WI38 (cell line): ENCODE data around the gene TMCC2.

Experiments used
- H3K4me3 ChIP-seq: 2 replicates; pipeline ENCODE4 v1.5.1; 2011; ENCODE audit warnings: low read depth, mild to moderate bottlenecking, control low read depth, low read length
- CTCF ChIP-seq: IDR thresholded peaks from 2 replicates; pipeline ENCODE4 v1.5.1; 2012; ENCODE audit warnings: low read depth, mild to moderate bottlenecking, control low read depth, low read length

Gene TMCC2

GRCh38 chr1:205216588-205216987 lies 11.2 kb upstream of the TMCC2 start:
- no peak for TF ChIP-seq CTCF

GRCh38 chr1:205217418-205217817 lies 10.3 kb upstream of the TMCC2 start:
- TF ChIP-seq CTCF: no peak
- H3K4me3 ChIP-seq: no peak overlapping the region

More at GRCh38 chr1:205216588-205216987, 11.2 kb upstream of the TMCC2 start:
- no peak overlapping the region for H3K4me3 ChIP-seq

- no peak for TF ChIP-seq CTCF
- H3K4me3 ChIP-seq: no peak overlapping the region
These were observed 7.3 kb upstream of the TMCC2 start for GRCh38 chr1:205220421-205220820.

- H3K4me3 ChIP-seq: no peak overlapping the region
- TF ChIP-seq CTCF: no peak
These were observed 3.0 kb upstream of the TMCC2 start for GRCh38 chr1:205224736-205225135.

- H3K4me3 ChIP-seq: no peak overlapping the region
- TF ChIP-seq CTCF: no peak
These were observed 1.6 kb upstream of the TMCC2 start for GRCh38 chr1:205225901-205226765.

GRCh38 chr1:205226868-205227583 lies 720 bp upstream of the TMCC2 start:
- TF ChIP-seq CTCF: no peak
- H3K4me3 ChIP-seq: peak overlapping the region; percentile 74

GRCh38 chr1:205228093-205228521 lies 361 bp downstream of the TMCC2 start:
- TF ChIP-seq CTCF: no peak
- peak overlapping the region; percentile 69 for H3K4me3 ChIP-seq
